Measurements from ENCODE around the gene ATP2C2.

DNA sequence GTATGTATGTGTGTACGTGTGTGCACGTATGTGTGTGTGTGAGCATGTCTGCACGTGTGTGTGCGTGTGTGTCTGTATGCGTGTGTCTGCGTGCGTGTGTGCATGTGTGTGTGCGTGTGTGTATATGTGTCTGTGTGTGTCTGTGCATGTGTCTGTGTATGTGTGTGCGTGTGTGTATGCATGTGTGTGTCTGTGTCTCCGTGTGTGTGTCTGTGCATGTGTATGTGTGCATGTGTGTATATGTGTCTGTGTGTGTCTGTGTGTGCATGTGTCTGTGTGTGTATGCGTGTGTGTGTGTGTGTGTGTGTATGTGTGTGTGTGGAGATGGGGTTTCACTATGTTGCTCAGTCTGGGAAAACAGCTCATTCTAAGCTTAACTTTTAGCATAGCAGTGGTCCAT is 43.9 kb downstream of the ATP2C2 start:
- TF ChIP-seq, protein P1, sequence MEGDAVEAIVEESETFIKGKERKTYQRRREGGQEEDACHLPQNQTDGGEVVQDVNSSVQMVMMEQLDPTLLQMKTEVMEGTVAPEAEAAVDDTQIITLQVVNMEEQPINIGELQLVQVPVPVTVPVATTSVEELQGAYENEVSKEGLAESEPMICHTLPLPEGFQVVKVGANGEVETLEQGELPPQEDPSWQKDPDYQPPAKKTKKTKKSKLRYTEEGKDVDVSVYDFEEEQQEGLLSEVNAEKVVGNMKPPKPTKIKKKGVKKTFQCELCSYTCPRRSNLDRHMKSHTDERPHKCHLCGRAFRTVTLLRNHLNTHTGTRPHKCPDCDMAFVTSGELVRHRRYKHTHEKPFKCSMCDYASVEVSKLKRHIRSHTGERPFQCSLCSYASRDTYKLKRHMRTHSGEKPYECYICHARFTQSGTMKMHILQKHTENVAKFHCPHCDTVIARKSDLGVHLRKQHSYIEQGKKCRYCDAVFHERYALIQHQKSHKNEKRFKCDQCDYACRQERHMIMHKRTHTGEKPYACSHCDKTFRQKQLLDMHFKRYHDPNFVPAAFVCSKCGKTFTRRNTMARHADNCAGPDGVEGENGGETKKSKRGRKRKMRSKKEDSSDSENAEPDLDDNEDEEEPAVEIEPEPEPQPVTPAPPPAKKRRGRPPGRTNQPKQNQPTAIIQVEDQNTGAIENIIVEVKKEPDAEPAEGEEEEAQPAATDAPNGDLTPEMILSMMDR (IDR thresholded peaks at IDR 0.05; ENCODE audit: low read depth, low read length, poor library complexity, severe bottlenecking) = no peak
- no peak for TF ChIP-seq EZH2phosphoT487 (IDR thresholded peaks at IDR 0.05; ENCODE audit: borderline replicate concordance, low read length)
